Stimulated activated CD4-positive, alpha-beta T cell treated with anti-CD3 and anti-CD28 coated beads, Interleukin-4, amount 100 ng/mL, for 4 hours (primary cell): ENCODE measurements around the gene RAD51B.

Experiments used
- DNase-seq, 2 experiments: peaks; one replicate each; pipeline ENCODE4 v3.0.0-alpha.2; 2020

RAD51B gene

DNA sequence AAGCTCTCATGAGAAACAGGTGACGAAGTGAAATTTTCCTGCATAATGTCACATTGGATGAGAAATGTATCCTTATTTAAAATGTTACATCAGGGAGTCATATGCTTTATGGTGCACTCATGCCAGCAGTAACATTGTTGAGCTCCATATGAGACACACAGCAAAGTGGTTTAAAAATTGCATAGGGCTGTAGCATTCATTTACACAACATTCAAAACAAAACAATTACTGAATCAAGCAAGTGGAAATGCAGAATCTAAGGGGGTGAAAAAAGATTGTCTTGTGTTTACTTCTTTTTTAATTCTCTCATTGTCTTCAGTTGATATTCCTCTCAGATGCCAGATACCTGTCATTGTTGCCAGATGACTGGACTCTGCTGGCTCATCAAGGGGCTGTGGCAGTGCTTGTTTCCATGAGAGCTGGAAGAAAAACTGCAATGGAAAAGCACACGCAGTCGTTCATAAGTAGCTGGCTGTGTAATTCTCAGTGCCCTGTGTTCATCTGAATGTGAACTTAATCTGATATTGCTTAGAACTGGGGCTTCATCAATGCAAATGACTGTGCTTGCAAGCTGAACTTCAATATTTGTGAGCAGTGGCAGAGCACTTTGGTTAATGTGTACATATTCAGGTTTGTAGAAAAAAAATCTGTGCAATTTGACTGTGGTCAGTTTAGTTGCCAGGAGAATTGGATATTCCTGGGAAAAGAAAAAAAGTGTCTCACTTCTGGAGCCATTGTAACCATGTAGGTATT is 305.6 kb downstream of the RAD51B start:
- no peak for DNase-seq

DNA sequence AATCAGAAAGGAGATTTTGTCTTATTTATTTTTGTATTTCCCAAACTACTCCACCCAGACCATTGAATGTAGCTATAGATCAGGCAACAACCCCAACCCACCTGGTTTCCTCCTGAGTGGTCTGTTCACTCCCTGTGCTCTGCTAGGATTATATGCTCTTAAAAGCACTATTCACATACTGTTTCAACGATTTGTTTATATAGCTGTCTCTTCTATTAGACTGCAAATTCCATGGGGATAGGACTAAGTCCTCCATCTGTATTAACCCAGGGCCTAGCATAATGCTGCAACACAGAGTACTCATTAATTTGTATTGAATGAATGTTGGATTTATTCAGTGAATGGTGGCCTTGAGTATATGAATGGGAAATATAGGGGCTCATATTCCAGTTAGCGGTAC is 307.6 kb downstream of the RAD51B start:
- no peak for DNase-seq

DNA sequence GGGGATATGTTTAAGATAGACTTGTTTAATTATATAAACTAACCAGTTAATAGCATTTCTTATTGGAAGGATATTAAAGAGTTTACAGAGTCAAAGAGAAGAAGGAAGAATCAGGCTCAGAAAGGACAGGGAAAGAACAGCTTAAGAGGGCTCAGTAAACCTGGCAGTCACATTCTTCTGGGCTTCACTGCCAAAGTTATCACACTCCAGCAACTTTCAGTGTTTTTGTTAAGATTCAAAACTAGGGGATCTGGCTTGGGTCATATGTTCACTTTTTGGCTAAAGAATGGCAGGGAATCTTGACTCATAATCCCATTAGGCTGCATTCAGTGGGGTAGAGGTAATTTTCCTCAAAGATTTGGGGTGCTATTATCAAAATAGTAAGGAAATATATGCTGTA is 312.3 kb downstream of the RAD51B start:
- DNase-seq: no peak

DNA sequence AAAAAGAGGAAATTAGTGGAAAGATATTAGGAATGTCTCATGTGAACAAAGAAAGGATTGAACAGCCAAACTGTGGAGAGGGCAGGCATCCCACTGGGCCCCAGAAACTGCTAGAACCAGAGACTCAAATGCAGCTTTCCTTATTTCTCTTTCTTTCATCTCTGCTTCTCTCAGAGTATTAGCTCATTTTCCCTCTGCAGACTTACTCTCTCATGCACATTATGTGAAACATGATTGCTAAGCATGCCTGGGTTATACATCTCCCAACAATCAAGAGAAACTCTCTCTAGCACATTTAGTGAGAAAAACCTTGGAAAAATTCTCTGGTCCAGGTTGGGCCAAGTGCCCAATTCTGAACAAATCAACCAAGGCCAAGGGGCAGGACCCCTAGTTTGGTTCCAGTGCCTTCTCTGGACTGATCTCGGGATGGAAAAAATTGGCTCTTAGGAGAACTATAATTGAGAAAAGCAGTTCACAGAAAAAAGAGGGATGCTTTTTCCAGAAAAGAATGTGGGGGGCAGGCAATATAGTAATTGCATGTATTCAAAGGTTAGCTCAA is 313.1 kb downstream of the RAD51B start:
- no peak for DNase-seq

DNA sequence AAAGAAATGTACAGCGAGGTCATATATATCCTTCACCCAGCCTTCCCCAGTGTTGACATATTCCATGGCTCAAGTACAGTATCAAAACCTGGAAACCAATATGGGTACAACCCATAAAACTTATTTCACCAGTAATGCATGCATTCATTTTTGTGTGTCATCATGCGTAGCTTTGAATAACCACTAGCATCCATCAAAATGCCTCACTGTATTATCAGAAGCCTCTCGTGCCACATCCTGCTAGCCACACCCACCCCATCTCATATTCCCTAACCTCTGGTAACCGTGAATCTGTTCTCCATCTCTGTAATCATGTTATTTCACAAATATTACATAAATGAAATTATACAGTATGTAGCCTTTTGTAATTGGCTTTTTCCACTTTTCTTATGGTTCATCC is 314.3 kb downstream of the RAD51B start:
- DNase-seq: no peak

DNA sequence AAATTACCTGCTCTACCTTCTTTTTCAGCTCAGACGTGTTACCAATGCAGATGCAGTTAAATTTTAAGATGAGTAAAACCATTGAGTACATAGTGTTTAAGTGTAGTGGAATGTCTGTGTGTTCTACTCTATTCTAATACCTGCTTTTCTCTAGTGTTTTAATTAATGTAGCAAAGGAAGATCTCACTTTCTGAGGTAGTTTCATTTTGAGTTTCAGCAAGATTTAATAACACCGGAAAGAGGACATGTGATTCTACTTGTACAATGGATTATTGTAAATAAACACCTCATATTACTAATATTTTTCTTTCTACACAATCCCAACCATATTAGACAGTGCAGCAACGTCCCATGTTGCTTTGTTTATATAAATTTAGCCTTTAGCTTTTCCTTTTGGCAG is 315.4 kb downstream of the RAD51B start:
- DNase-seq: no peak

DNA sequence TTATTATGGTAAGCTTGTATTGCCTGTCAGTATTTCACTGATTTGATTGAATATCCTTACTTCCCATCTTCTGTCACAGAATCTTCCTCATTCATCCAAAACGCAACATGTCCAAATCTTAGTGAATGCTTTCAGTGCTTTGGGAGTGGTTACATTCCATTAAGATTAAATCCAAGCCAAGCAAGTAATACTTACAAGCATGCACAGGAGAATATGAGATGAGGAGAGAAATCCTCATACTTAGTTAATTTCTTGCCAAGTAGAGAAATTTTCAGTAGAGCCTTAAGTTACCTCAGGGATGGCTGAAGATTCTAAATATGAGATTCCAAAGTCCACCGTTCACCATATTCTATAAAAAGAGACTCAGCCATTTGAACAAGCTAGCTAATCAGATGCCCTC is 316.0 kb downstream of the RAD51B start:
- DNase-seq: no peak

DNA sequence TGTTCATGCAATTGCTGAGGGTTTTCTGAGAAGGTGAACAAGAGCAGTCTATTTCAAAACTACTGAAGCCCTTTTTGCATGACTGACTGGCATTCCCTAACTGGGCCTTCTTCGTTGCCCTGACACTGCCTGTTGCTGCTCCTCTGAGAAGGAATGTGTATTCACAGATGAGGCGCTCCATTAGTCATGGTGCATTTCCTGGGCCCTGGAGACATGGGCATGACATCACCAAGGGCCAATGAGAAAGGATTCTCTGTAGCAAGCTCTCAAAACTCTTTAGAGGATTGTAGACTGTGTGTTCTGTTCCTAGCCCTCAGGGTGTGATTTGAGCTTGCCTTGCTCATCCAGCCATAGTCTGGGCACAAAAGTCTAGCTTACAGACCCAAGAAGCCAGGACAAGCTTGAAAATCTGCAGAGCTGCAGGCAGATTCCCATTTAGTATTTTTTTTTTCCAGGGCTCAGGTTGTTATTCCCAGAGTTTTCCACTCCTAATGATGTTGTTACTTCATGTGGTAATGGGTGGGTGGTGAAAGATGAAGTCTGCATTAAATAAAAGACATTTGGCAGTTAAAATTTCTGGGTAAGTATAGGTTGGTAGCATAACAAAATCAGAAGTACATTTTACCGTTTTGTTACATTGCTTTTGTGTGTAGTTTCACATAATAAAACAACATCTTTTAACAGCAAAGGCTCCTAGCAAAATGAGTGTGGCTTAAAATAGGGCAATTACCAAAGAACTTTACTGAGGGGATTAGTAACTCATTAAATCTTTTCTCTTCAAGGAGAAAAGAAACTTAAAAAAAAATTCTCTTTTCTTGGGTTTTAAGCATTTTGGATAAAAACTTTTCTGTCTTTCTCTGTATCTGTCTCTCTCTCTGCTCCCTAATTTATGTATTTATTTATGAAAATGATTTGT is 318.4 kb downstream of the RAD51B start:
- DNase-seq: no peak

DNA sequence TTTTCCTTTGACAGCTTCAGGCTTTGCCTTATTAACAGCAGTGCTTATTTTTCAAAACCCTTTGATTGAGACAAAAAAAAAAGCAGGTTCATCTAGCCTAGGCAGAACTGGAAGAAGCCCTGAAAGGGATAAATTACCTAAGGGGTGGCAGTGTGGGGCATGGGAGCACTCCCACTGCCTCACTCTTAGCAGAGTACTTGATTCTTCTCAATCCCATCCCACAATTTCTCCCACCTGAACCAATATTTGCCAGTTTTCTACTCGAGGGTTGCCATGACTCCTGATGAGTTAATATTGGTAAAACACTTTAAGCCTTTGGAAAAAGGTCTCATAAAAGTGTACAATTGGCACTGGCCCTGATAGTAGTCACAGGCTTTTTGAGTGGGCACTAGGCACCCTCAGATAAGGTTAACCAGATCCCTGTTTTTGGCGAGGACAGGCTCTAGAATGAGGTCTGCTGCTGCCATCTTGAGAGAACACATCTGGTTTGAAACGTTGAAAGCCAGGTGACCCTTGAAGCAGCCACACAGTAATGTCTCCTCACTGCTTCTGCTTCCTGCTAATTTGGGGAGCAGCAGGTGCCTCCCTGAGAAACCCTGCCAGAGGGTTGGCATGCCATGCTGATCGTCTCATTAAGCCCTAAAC is 320.0 kb downstream of the RAD51B start:
- no peak for DNase-seq

DNA sequence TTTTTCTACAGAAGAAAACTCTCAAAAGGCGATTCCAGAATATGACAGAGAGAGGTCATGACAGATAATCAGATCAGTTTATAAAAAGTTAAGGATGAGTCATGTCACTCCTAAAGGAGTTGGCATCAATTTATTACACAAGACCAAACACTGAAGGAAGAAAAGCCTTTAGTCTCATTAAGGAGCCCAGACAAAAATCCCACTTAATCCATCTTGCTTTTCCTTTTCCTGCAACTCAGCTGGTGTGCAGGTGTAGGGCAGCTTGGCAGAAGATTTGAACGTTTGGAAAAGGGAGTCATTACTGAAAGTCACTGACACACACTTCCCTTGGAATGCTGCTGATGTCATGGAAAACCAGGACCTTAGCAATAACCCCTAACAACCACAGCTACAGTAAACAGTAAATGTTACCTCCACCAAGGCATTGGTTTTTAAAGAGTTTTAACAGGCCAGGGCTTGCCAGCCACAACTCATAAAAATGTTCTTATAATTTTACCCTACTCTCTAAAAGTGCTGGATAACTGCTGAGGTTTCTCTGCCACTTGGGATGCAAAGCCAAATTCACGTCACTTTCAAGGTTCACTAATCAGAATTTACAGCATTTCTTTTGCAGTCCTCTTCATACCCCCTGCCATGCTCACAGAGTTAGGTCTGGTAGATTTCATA is 320.6 kb downstream of the RAD51B start:
- DNase-seq: no peak

DNA sequence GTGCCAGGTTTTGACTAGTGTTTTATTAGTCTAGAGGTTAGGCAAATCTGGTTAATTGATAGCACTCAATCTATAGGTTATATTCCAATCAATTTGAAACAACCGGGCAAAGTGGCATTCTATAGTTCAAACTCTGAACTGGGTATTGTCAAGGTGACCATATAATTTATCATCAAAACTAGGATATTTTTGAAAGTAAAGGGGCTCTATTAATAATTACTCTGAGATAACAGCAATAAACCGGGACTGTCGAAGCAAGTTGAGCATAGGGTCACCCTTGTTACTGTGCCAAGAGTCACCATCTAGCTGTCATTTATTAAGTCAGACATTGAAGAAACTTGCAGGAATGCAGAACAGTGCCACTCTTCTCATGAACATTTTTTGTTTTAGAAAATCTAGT is 321.2 kb downstream of the RAD51B start:
- DNase-seq: no peak

DNA sequence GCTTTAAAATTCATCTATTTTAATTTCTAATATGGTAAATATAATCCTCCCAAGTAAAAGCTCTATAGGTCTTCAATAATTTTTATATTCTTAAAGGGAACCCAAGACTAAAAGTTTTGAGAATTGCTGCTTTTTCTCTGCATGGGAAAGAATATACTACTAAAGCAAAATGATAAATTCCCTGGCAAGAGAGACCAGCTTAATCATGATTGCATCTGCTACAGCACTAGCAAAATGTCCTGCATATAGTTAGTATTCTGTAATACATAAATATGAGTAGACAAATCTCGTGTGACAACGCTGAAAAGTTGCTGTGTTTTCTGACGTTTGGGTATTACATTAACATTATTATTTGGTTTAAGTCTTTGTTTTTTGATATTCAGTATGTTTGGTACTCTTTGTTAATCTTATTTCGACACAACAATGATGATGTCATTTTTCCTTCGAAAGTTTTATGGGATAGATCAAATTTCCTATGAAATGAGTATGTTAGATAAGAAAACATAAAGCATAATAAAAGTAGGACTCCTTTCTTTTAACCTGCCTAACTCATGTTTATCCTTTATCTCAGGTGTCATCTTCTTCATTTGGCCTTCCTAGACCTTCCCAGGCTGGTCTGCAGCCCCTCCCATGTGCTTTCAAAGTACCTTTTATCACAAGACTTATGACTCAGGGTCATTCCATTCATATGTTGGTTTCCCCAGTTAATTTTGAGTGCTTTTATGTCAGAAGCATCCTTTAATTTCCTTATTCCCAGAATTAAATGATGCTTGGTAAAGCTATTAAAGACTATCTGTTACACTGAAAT is 321.9 kb downstream of the RAD51B start:
- DNase-seq: no peak

DNA sequence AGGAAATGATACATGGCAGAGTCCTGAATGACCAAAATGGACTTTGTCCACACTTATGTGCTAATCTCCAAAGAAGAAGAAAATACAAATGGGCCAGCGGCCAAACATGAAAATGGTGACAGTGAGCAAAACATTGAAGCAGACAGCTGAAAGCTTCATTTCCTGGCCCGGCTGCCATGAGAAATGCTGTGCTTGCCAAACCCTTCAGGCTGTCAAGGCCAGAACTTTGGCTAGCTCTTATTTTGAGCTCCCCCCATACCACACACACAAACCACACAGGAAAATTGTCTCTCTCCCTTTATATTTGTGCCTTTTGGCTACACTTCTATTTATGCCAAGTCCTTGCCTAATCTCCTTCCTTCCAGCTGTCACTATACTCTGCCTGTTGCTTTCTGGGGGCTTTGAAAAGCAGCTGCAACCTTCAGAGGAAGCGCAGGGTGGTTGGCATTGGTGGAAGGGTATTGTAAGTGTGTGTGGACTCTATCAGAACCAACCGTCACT is 323.8 kb downstream of the RAD51B start:
- DNase-seq: no peak

DNA sequence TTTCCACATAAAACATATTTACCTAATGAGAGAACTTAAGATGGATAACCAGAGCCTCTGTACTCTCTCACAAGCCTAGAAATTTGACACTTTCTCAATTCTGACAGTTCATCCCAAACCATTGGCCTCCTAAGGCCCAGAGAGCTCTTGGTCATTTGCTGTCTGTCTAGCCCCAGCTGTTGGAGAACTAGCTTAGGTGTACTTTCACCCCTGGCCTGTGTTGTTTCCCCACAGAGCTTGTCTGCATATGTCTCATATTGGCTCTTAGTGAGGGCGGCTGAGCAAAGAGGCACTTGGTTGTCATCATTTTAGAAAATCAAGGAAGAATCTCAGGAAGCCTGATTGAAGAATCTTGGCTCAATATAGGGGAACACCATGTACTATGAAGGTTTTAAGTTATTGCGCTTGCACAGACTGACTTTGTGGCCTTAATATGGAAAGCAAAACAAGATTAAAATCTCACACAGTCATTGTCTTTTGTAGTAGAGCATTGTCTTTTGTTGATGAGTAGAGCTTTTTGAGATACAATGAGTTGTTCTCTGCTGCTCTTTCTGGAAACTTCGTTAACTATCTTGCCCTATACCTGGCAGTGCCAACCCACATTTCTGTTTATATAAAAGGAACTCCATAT is 324.6 kb downstream of the RAD51B start:
- no peak for DNase-seq

DNA sequence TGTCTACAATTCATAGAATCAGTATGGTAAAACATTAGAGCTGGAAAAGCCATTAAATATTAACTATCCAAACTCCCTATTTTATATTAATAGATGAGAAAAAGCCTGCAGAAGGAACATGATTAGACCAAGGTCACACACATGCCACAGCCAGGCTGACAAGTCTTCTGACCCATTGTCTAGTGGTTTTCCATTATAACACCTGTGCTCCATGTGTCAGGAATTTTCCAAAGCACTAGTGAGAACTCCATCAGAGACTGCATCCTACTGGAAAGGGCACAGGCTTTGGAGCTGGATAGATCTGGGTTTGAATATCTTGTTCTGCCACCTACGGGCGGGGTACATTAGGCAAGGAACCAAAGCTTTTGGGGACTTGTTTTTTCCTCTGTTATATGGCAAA is 325.5 kb downstream of the RAD51B start:
- DNase-seq: no peak

DNA sequence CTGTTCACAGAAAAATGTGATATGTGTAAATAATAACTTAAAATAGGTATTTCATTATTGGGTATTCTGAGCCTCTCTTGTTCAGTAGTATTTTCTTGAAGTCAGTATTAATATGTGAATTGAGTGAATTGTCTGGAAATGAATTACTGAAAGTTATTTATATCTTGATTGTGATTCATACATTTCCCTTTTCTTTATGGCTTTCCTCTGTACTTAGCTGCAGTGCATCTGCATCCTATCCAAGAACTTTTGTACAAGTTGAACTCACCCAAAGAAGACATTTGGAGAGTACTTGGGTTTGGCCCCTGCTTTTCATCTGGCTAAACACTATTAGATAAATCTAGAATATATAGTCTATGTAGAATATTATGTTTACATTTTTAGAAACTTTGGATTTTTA is 326.0 kb downstream of the RAD51B start:
- no peak for DNase-seq

DNA sequence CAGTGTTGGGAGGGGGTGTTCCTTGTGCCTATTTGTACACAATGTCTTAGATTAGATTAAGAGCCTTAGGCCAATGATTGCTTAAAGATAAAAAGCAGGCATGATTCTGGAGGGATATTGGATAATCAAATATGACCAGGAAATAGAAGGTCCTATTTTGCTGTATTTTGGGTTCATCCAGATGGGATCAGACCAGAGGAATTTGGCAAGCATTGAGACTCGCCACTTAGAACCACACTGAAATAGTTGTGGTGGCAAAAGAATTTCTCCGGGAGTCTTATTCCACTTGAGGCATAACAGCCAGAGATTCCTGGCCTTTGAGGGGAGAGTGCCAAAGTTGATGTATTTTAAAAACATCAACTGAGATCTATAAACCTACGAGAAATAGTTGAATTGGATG is 327.2 kb downstream of the RAD51B start:
- DNase-seq: no peak

DNA sequence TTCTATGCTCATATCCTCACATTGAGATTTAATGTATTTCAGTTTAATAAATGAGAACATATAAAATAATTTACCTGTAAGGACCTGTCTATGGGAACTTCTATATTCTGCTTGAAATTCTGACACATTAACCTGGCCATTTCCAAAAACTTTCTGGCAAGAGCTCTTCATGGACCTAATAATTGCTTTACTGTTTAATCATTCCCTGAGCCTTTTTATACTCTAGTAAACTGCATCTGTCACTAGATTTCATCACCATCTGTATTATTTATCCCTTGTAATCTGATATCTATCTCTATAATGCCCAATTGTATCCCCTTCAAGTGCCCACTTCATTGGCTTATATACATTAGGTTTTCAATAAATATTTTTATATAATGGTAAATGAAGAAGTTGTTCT is 327.7 kb downstream of the RAD51B start:
- DNase-seq: no peak

DNA sequence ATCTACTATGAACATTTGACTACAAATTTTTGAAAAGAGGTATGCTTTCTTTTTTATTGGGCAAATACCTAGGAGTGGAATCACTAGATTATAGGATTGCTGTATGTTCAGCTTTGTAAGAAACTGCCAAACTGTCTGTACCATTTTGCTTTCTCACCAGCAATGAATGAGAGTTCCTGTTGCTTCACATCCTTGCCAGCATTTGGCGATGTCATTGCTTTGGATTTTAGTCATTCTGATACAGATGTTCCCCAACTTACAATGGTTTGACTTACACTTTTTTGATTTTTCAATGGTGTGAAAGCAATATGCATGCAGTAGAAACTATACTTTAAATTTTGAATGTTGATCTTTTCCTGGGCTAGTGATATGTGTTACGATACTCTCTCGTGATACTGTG is 328.7 kb downstream of the RAD51B start:
- DNase-seq: no peak

DNA sequence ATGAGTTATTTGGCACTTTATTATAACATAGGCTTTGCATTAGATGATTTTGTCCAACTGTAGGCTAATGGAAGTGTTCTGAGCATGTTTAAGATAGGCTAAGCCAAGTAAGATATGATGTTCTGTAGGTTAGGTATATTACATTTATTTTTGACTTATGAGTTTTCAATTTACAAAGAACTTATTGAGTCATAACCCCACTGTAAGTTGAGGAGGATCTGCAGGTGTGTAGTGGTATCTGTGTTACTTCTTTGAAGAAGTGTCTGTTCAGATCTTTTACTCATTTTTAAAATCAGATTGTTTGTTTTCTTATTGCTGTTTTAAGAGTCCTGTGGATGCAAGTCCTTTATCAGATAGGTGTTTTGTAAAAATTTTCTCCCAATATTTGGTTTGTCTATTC is 329.2 kb downstream of the RAD51B start:
- no peak for DNase-seq

DNA sequence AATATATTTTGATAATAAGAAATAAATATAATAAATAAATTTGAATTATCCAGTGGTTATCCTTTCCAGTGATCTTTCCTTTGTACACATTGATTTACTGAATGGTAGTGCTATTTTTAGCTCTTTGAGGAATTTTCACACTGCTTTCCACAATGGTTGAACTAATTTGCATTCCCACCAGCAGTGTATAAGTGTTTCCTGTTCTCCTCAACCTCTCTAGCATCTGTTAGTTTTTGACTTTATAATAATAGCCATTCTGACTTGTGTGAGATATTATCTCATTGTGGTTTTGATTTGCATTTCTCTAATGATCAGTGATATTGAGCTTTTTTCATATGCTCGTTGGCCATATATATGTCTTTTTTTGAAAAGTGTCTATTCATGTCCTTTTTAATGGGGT is 333.7 kb downstream of the RAD51B start:
- no peak for DNase-seq
